DMS53 (cell line): ENCODE results near the gene DGCR2.
"Not testable (repeated sequence)": the region's sequence is repeated elsewhere in the genome, so short reads cannot be mapped to it uniquely, and the experiment has no call there.

Experiments
- DNase-seq: peaks from one replicate; lab custom pipeline; 2025; lab: John Stamatoyannopoulos, UW

DGCR2 gene

GRCh38 chr22:19042285-19043120 lies 79.7 kb downstream of the DGCR2 start:
- no peak for DNase-seq

DNA sequence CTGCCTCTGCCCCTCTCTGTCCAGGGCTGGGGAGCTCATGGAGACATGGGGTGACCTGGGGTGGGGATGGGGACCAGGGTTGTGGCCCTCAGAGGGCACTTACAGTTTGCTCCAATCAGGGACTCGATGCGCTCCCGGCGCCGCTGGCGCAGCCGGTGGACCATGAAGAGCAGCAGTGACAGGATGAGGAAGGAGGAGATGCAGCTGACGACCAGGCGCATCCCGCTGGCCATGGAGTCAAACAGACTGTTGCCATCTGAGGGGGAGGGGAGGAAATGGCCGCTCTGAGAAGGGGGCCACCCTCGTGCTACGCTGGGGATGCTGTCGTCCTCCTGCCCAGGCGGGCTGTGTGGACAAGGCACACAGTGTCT lies 80.5 kb downstream of the DGCR2 start:
- DNase-seq, result no peak

DNA sequence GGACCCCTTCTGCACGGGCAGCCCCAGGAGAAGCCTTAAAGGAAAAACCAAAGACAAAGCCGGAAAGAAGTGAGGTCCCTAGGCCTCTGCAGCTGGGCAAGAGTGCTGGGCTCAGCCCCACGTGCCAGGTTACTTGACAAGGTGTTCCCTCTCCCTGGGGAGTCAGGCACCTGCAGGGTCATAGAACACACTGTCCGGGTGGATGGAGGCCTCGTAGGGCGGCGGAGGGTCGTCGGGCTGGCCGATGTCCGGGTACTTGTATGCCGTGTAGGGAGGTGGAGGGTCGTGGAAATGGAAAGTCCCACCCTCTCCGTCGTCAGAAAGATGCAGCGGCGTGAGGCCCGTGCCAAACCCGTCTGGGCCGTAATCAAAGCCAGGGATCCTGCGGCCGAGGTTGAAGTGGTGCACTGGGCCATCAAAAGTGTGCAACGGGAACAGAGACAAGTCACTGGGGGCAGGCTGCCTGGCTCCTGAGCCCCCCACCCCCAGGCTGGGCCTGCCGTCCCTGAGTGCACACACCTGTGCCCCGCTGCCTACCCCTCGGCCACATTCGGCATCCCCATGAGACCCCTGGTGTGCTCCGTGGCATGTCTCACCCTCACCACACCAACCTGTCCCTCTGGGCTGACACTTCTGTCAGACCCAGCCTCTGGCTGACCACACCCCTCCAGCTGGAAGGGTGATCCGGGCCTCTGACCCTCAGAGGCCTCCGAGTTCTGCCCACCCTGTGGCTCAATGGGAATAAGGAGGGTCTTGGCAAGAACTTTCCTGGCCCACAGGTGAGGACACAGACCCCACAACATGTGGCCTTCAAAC lies 81.1 kb downstream of the DGCR2 start:
- no peak for DNase-seq

DNA sequence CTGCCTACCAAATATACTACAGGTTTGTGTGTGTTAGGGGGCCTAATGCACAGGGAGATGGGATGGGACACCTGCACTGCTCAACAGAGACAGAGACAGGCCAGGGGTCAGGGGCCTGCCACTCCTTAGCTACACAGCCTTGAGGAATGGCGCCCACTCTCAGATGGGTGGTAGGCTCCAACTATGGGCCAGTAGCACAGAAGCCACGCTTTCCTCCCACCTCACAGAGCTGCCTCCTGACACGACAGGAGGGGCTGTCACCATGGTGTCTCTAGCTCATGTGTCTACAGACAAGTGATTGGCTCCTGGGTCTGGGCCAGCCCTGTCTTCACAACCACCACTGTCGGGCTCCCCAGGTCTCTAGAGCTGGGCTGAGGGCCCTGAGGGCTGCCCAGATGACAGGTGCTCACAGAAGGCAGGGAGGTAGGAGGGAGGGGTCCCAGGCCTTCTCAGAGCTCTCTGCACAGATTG lies 81.8 kb downstream of the DGCR2 start:
- no peak for DNase-seq

GRCh38 chr22:19039796-19040280 lies 82.4 kb downstream of the DGCR2 start:
- no peak for DNase-seq

GRCh38 chr22:19039448-19039780 lies 82.8 kb downstream of the DGCR2 start:
- no peak for DNase-seq

DNA sequence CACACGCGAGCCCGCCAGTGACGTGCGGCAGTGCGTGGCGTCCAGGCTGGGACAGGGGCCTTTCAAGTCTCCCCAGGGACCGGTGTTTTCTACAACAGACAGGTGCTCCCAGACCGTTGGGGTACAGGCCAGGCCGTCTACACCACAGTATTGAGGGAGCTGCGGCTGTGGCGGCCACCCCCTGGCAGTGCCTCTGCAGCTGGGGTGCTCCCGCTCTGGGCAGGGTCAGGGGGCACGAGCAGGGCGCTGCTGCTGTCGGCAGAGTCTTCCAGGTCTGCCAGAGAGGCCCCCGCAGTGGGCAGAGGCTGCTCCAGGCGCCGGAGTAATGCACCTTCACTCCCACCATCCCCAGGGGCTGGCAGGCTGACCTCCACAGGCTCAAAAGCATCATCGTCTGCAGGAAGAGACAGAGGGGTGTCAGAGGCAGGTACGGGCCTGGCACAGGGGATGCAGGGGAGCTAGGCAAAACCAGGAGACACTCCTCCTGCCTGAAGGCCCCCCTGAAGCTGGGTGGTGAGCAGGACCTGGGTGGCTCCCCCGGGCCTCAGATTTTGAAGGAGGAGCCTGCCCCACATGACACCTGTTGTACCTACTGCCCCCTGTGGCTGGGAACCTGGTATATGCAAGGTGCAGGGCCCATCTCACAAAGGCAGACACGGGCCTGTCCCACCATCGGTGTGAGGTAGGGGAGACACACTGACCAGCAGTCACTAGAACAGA lies 83.3 kb downstream of the DGCR2 start:
- DNase-seq, result no peak

GRCh38 chr22:19038164-19038546 lies 84.1 kb downstream of the DGCR2 start:
- no peak for DNase-seq

GRCh38 chr22:19037282-19038163 lies 84.7 kb downstream of the DGCR2 start:
- DNase-seq, result no peak

DNA sequence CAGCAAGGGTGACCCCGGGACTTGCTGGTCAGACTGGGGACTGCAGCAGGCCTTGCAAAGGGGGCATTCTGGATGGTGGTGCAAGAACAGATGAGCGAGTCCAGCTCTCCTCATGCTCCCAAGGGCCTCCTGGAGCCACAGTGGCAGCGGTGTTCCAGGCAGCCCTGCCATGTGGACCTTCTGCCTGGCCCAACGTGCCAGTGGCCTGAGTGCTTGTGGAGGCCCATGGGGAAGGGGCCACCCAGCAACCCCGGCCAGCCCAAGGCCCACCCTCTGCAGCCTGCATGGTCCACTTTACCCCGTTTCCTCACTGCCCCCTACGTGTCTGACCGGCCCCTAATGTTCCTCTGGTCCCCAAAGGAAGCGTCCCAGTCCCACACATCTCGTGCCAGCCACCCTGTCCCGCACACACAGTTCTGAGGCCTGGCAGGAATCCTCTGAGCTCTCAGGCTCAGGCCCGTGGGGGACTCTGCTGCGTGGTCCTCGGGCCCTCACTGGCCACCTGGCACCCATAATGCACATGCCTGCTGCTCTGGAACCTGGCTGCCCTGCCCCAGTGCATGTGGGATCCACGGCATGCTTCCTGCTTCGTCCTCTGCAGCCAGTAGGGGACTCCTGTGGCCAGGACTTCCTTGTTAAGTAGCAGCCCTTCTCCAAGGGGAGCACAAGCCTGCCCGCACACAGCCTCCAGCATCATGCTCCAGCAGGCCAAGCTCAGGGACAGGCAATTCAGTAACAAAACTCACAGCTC lies 85.5 kb downstream of the DGCR2 start:
- DNase-seq, result peak; percentile 7

- no peak for DNase-seq
Measured at GRCh38 chr22:19036229-19036522, 86.0 kb downstream of the DGCR2 start.

DNA sequence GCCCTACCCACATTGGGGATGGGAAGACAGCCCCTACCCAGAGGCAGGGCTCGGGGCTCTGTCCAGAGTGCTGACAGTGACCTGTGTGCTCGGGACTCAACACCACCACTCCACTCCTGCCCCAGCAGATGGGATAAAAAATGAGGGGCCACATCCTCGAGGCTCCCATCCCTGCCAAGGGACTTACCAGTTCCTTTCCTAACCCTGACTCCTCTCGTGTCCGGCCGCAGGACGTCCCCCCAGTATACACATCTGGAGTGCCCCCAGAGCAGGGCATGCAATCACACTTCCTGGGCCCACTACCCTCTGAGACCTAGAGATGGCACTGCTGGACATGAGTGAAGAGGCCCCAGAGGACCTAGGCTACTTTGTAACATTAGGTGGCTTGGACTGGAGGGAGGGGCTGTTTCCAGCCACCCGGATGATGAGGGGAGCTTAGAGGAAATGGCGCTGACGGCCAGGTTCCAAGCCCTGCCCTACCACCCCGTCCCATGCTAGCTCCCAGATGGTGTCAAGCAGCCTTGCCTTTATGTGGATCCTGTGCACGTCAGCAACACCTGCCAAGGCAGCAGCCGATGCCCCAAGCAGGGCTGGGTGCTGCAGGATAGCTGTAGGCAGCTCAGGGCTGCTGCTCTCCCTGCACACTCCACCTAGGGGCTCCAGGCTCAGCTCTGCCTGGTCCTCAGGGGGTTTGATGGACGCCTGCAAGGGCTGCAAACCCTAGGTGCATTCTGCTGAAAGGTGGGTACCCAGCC lies 86.6 kb downstream of the DGCR2 start:
- peak; percentile 29 for DNase-seq

- not testable (repeated sequence) for DNase-seq
Measured at GRCh38 chr22:19035126-19035473, 87.1 kb downstream of the DGCR2 start.

DNA sequence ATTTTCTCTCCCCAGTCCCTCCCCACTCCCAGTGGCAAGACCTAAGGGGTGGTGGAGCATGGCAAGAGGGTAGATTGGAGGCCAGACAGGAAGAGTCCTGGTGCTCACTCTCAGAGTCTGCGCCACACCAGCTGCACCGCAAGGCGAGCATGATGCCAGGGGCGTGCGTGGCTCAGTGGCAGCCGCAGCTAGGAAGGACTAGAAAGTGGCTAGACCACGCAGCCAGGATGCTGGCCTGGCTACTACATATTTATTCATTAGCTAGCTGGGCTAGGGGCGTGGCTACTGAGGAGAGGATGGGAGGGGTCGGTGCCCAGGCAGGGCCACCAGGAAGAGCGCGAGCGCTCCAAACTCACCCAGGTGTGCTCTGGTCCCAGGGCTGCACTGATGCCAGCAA lies 87.5 kb downstream of the DGCR2 start:
- not testable (repeated sequence) for DNase-seq

DNA sequence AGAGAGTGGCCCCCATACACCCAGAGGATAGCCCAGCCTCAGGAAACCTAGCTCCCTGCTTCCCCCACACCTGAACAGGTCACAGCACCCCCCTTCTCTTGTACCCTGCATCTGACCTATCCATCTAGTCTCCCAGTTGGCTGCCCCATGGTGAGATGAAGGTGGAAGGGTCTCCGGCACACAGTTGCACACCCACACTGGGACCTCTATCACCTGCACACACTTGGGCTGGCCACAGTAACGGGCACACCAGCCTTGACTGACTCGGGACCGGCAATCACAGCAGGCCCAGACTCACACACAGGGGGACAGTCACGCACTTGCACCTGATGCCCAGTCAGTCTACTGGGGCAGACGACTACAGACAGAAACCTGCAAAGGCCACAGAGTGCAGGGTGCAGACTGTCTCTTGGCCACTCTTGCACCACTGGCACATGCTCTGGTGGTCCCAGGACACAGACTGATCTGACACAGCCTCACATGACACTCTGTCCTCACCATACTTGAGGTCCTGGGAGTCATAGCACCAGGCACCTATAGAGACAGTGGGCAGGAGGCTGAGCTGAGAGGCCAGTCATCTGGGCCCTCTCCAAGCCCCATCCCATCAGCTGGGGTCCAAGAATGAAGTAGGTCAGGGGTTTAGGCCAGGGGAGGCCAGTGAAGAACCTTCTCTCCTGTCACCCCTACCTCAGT lies 88.0 kb downstream of the DGCR2 start:
- DNase-seq, result not testable (repeated sequence)

DNA sequence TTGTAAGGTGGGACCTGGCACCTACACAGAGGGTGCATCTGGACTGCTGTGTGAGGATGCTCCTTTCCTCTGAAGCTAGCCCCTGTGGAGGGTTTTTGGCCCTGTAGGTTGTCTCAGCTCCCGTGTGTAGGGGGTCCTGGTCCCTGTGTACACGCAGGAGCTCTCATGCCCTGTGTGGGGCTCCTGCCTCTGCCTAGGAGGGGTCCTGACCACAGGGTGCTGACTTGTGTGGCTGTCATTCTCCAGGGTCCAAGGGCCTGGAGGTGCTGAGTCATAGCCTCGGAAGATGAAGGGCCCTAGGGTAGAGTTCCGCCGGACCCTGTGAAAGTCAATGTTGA lies 88.7 kb downstream of the DGCR2 start:
- DNase-seq, result not testable (repeated sequence)

- DNase-seq, result not testable (repeated sequence)
Measured at GRCh38 chr22:19032898-19033567, 89.2 kb downstream of the DGCR2 start.

DNA sequence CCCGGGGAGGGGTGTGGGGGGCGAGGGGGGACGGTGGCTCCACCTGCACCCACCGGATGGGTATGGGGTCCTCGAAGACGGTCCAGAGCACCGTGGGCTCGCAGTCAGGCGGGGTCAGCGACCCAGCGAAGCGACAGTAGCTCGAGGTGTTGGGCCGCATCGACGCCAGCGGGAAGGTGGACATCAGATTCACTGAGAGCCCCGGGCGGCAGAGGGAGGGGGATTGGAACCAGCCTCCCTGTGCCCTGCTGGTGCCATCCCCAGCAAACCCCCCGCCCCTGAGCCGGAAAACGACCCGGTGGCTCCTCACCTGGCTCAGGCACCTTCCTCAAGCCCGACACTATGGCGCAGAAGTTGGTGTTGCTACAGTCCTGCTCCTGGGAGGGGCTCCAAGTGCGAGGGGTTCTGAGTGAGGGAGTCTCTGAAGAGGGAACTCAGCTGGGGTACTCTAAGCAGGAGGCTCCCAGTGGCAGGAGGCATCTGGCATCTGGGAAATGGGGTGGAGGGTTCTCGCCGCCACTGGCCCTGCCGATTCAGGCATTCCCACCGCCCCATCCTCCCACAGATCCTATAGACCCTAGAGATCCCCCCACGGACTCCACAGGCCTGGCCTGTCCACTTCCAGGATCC lies 89.9 kb downstream of the DGCR2 start:
- not testable (repeated sequence) for DNase-seq

DNA sequence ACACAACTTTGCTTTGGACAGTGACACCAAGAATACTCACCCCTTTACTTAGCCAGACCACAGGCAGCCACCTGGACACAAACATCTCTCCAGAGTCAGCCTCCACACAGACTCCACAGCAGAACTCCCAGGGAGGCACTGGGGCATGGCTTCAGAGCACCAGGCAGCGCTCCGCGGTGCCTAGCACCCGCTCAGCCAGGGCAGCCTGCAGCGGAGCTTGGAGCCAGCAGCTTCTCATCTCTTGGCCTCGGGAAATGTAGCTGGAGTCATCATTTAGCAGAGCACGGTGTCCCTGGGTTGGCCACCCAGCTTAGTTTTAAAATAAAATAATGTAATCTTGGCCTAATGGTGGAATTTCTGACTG lies 91.3 kb downstream of the DGCR2 start:
- DNase-seq, result not testable (repeated sequence)
